Measurements from ENCODE around the gene DNAH3.
"Not testable (repeated sequence)": the region's sequence is repeated elsewhere in the genome, so short reads cannot be mapped to it uniquely, and the experiment has no call there.

The DNAH3 gene

DNA sequence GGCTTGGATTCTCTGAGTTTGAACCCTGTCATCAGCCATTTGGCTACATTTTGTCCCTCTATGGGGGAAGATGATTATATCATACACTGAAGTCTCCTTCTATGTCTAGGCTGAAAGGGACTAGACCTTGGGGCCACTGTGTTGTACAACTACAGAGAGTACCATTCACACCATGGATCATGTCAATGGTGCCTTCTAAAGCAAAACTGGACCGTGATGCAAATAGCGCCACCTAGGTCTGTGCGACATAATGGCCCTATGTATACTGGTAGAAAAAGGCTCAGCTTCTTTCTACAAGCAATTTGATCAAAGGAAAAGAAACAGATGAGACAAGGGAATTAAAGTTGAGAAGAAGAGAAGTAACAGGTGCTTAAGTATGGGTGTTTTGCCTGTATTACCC is 149.4 kb downstream of the DNAH3 start:
- Histone ChIP-seq H3K36me3 (ENCODE audit: insufficient read depth, low read length) (no peaks in the 10 kb centered on the region), H3K9me3 (ENCODE audit: low read depth, low read length) (no peaks in the 10 kb centered on the region), H3K27ac (no peak overlapping the region), H3K9ac (ENCODE audit: insufficient read length) (no peak overlapping the region), H3K4me3 (no peak overlapping the region)
- no peak for DNase-seq (ENCODE audit: low read depth, low spot score)
- TF ChIP-seq EZH2 (IDR thresholded peaks at IDR 0.05) (no peak), FOXP2 (optimal IDR thresholded peaks at IDR 0.05; ENCODE audit: control extremely low read depth, extremely low read length, insufficient read depth) (no peak), POLR2AphosphoS5 (IDR thresholded peaks at IDR 0.05; ENCODE audit: borderline replicate concordance, low read depth, low read length) (no peak)

DNA sequence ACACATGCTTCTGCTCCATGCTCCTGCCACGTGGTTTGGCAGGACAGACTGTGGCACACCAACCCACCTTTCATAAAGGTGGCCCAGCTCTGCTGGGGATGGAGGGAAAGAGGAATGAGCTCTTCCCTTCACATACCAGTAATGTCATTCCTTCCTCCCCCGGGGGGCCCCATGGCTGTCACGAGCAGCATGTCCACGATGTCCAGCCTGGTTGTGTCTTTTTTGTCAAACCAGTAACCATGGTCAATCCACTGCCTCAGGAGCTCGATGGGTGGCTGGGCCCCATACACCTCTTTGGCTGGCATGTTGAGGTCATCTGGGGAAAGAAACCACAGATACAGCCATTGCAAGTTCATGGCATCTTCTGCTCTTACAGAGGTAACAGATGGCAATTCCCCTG is 153.5 kb downstream of the DNAH3 start:
- TF ChIP-seq EZH2 (IDR thresholded peaks at IDR 0.05): no peak
- DNase-seq (ENCODE audit: low read depth, low spot score): no peak
- Histone ChIP-seq H3K4me3 (no peak overlapping the region), H3K9ac (ENCODE audit: insufficient read length) (no peak overlapping the region), H3K36me3 (ENCODE audit: insufficient read depth, low read length) (no peaks in the 10 kb centered on the region), H3K27ac (no peak overlapping the region), H3K9me3 (ENCODE audit: low read depth, low read length) (no peaks in the 10 kb centered on the region)

DNA sequence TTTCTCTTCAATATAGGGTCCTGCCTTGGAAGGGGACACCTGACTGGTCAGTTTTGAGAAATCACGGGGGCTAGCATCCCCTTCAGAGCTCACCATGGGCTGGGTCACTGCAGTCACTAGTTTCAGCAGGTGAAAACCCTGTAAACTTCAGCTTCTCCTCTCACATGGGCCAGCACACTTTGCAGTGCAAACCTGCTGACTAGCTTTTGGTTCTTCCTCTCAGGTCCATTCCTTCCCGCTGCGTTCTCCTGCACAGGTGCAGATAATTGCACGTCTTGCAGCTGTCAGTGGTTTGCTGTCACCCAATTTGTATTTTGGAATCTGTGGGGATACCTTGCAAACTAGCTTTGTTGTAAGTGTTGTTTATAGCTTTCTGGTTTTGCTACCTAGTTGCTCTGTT is 154.9 kb downstream of the DNAH3 start:
- no peak overlapping the region for H3K27ac ChIP-seq

DNA sequence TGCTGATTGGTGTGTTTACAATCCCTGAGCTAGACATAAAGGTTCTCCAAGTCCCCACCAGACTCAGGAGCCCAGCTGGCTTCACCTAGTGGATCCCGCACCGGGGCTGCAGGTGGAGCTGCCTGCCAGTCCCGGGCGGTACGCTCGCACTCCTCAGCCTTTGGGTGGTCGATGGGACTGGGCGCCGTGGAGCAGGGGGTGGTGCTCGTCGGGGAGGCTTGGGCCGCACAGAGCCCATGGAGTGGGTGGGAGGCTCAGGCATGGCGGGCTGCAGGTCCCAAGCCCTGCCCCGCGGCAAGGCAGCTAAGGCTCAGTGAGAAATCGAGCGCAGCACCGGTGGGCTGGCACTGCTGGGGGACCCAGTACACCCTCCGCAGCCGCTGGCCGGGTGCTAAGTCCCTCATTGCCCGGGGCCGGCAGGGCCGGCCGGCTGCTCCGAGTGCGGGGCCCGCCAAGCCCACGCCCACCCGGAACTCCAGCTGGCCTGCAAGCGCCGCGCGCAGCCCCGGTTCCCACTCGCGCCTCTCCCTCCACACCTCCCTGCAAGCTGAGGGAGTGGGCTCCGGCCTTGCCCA is 161.1 kb downstream of the DNAH3 start:
- H3K27ac ChIP-seq; H3K9ac ChIP-seq (ENCODE audit: insufficient read length); H3K9me3 ChIP-seq (ENCODE audit: low read depth, low read length); H3K36me3 ChIP-seq (ENCODE audit: insufficient read depth, low read length); H3K4me3 ChIP-seq; DNase-seq (ENCODE audit: low read depth, low spot score): not testable (repeated sequence)

More for the DNA sequence above, 154.9 kb downstream of the DNAH3 start:
- H3K9me3 ChIP-seq (ENCODE audit: low read depth, low read length): no peaks in the 10 kb centered on the region
- no peak for DNase-seq (ENCODE audit: low read depth, low spot score)
- H3K9ac ChIP-seq (ENCODE audit: insufficient read length): no peak overlapping the region
- H3K36me3 ChIP-seq (ENCODE audit: insufficient read depth, low read length): no peaks in the 10 kb centered on the region
- TF ChIP-seq POLR2AphosphoS5 (IDR thresholded peaks at IDR 0.05; ENCODE audit: borderline replicate concordance, low read depth, low read length) (no peak), FOXP2 (optimal IDR thresholded peaks at IDR 0.05; ENCODE audit: control extremely low read depth, extremely low read length, insufficient read depth) (no peak), EZH2 (IDR thresholded peaks at IDR 0.05) (no peak)
- no peak overlapping the region for H3K4me3 ChIP-seq

DNA sequence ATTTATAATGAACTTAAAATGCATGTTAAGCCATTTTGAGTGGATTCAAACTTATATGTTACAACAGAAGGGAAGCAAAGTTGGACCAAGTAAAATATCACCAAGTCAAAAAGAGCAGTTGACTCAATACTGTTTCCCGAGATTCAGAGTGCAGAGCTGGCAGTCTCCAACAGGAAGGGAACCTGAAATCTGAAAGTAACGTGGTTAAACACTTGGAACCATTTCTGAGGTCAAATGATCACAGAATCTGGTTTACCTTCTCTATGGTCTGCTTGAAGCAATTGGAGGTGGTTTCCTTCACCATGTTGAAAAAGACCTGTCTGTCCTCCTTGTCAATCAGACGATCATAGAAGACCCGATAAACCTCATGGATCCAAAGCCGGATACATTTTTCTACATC is 163.6 kb downstream of the DNAH3 start:
- Histone ChIP-seq H3K9ac (ENCODE audit: insufficient read length) (no peak overlapping the region), H3K27ac (no peak overlapping the region), H3K36me3 (ENCODE audit: insufficient read depth, low read length) (no peaks in the 10 kb centered on the region), H3K9me3 (ENCODE audit: low read depth, low read length) (no peaks in the 10 kb centered on the region), H3K4me3 (no peak overlapping the region)
- no peak for DNase-seq (ENCODE audit: low read depth, low spot score)
- no peak for TF ChIP-seq POLR2AphosphoS5 (IDR thresholded peaks at IDR 0.05; ENCODE audit: borderline replicate concordance, low read depth, low read length)
- TF ChIP-seq EZH2 (IDR thresholded peaks at IDR 0.05): no peak
- no peak for TF ChIP-seq FOXP2 (optimal IDR thresholded peaks at IDR 0.05; ENCODE audit: control extremely low read depth, extremely low read length, insufficient read depth)

DNA sequence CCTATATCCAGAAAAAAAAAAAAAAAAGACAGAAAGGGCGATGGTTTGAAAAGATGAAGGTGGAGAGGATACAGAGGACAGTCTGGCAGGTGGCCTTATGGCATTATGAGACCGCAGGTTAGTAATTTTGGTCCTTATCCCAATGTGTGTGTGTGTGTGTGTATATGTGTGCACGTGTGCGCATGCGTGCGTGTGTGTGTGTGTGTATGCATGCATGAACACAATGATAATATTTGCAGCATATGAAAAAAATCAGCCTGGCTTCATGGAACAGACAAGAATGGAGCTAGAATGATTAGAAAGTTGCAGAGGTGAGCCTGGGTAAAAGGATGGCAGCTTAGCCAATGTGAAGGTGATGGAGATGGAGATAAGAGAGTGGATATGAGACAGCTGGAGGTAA is 166.6 kb downstream of the DNAH3 start:
- no peaks in the 10 kb centered on the region for H3K36me3 ChIP-seq (ENCODE audit: insufficient read depth, low read length)
- H3K27ac ChIP-seq: no peak overlapping the region
- no peak for DNase-seq (ENCODE audit: low read depth, low spot score)
- no peak overlapping the region for H3K9ac ChIP-seq (ENCODE audit: insufficient read length)
- TF ChIP-seq EZH2 (IDR thresholded peaks at IDR 0.05) (no peak), POLR2AphosphoS5 (IDR thresholded peaks at IDR 0.05; ENCODE audit: borderline replicate concordance, low read depth, low read length) (no peak), FOXP2 (optimal IDR thresholded peaks at IDR 0.05; ENCODE audit: control extremely low read depth, extremely low read length, insufficient read depth) (no peak)
- H3K4me3 ChIP-seq: no peak overlapping the region
- no peaks in the 10 kb centered on the region for H3K9me3 ChIP-seq (ENCODE audit: low read depth, low read length)

DNA sequence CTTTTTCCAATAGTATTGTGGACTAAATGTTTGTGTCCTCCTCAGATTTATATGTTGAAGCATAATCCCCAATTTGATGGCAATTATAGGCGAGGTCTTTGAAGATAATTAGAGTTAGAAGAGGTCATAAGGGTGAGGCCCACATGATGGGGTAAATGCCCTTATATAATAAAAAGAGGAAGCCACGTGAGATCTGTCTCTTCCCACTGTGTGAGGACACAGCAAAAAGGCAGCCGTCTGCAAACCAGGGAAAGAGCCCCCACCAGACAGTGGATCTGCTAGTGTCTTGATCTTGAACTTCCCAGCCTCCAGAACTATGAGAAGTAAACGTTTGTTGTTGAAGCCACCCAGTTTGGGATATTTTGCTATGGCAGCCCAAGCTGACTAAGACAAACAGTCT is 174.1 kb downstream of the DNAH3 start:
- Histone ChIP-seq H3K9me3 (ENCODE audit: low read depth, low read length) (no peaks in the 10 kb centered on the region), H3K27ac (no peak overlapping the region), H3K9ac (ENCODE audit: insufficient read length) (no peak overlapping the region), H3K36me3 (ENCODE audit: insufficient read depth, low read length) (no peaks in the 10 kb centered on the region), H3K4me3 (no peak overlapping the region)
- no peak for DNase-seq (ENCODE audit: low read depth, low spot score)
- TF ChIP-seq POLR2AphosphoS5 (IDR thresholded peaks at IDR 0.05; ENCODE audit: borderline replicate concordance, low read depth, low read length) (no peak), FOXP2 (optimal IDR thresholded peaks at IDR 0.05; ENCODE audit: control extremely low read depth, extremely low read length, insufficient read depth) (no peak), EZH2 (IDR thresholded peaks at IDR 0.05) (no peak)

DNA sequence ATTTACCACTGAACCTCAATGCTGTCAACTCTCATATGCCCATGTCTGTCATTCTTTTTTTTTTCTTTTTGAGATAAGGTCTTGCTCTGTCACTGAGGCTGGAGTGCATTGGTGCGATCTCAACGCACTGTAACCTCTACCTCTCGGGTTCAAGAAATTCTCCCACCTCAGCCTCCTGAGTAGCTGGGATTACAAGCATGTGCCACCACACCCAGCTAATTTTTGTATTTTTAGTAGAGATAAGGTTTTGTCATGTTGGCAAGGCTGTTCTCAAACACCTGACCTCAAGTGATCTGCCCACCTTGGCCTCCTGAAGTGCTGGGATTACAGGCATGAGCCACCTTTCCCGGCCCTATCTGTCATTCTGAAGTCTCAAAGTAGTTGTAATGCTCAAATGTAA is 177.4 kb downstream of the DNAH3 start:
- not testable (repeated sequence) for H3K4me3 ChIP-seq; H3K36me3 ChIP-seq (ENCODE audit: insufficient read depth, low read length); H3K27ac ChIP-seq; DNase-seq (ENCODE audit: low read depth, low spot score); H3K9me3 ChIP-seq (ENCODE audit: low read depth, low read length); H3K9ac ChIP-seq (ENCODE audit: insufficient read length)

DNA sequence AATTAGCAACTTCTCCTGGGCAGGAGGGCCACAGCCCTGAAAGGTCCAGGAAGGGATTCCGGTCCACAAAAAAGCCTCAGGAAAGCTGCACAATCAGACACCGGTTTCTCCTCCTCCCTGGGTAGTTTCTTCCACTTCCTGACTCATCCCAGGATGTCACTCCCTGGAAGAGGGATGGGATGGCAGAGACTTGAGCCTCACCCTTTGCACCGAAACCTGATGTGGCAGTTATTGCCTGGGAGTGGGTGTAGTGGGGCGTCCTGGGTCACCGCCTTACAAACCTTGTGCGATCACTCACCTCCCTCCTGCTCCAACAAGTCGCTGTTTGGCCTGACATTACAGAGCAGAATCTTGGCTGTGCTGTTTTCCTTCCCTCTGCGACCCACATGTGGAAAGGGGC is 179.2 kb downstream of the DNAH3 start:
- no peaks in the 10 kb centered on the region for H3K36me3 ChIP-seq (ENCODE audit: insufficient read depth, low read length)
- no peaks in the 10 kb centered on the region for H3K9me3 ChIP-seq (ENCODE audit: low read depth, low read length)
- TF ChIP-seq POLR2AphosphoS5 (IDR thresholded peaks at IDR 0.05; ENCODE audit: borderline replicate concordance, low read depth, low read length): no peak
- TF ChIP-seq EZH2 (IDR thresholded peaks at IDR 0.05): no peak
- TF ChIP-seq FOXP2 (optimal IDR thresholded peaks at IDR 0.05; ENCODE audit: control extremely low read depth, extremely low read length, insufficient read depth): no peak
- no peak overlapping the region for H3K4me3 ChIP-seq
- no peak for DNase-seq (ENCODE audit: low read depth, low spot score)
- H3K9ac ChIP-seq (ENCODE audit: insufficient read length): no peak overlapping the region
- no peak overlapping the region for H3K27ac ChIP-seq

Measured in SK-N-MC (cell line).